HG03108 (cell line): ENCODE results near the gene TMEM14C.

ENCODE experiments used
- ATAC-seq: cut with Tn5 transposase; IDR thresholded peaks from one replicate; pipeline ENCODE4 v1.9.1; 2021; ENCODE audit warnings: moderate library complexity; ENCODE audit not compliant: unreplicated experiment

TMEM14C gene

DNA sequence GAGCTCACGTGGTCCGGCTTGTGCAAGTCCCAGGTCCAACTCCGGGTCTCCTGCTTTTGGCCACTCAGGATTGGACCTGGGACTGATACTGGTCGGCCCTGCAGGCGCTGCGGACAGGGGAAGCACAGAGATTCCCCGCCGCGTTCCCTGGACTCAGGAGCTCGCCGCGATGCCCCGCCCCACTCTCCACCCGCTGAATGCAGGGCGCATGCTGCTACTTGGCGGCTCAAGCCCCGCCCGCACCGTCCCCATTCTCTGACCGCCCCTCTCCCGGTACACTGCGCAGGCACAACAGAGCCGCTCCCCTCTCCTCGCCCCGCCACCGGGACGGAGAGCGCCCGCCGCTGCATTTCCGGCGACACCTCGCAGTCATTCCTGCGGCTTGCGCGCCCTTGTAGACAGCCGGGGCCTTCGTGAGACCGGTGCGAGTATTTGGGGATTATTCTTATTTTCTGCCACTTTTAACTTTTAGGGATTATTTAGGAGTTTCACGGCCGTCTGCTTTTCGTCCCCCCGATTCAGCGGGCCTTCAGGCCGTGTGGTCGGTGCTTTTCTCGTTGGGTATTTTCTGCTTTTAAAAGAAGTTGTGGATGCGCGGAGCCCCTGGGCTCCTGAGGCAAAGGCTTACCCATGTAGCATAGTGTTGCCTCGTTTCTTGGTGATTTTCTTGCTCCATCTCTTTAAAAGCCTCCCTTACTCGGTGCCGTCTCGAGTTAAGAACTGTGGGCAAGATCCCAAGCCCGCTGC, at the start of gene TMEM14C:
Gene TMEM14C, plus strand, starts transcription at position 251 of the 747 bp plus-strand sequence. CDS start 1,544 bp downstream, outside the sequence.
- ATAC-seq, result peak; percentile 95

DNA sequence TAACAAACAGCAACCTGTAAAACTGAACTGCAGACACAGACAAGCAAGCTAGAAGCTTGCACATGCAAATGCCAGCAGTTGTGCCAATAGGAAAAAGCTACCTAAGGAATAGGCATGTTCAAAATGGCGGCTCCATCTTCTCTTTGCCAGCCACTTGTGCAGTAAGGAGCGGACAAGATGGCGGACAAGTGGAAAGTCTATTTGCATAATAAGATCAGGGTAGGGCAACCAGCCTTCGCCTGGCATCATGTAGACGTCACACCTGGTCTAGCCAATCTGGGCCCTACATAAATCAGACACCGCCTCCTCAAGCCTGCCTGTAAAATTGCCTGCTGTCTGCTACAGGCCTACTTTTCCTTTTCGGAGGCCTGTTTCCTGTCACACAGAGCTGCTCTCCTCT, 46.5 kb upstream of the TMEM14C start:
- ATAC-seq, result no peak

DNA sequence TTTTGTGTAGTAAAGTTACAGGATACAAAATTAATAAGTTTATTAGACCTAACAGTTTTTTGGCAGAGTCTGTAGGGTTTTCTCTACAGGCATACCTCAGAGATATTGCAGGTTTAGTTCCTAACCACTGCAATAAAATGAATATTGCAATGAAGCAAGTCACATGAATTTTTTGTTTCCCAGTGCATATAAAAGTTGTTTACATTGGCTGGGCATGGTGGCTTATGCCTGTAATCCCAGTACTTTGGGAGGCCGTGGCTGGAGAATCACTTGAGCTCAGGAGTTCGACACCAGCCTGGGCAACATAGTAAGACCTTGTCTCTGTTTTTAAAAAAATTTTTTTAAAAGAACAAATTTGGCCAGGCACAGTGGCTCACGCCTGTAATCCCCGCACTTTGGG, 44.4 kb upstream of the TMEM14C start:
- ATAC-seq, result no peak

DNA sequence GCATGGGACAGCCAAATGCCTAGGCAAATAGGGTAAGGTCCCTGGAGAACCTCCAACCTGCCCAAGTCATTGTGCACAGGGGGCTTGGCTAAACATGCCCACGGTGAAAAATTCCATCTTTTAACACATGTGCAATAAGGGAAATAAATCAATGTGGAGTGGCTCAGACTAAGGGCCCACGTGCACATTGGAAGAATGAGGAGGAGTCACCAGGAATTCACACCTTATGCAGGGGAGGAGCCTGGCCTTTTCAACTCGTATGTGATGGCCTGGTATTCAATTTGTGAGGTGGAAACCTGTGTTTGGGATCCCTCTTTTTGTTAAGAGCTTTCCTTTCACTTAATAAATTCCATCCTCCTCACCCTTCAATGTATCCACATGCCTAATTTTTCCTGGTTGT, 41.1 kb upstream of the TMEM14C start:
- no peak for ATAC-seq

DNA sequence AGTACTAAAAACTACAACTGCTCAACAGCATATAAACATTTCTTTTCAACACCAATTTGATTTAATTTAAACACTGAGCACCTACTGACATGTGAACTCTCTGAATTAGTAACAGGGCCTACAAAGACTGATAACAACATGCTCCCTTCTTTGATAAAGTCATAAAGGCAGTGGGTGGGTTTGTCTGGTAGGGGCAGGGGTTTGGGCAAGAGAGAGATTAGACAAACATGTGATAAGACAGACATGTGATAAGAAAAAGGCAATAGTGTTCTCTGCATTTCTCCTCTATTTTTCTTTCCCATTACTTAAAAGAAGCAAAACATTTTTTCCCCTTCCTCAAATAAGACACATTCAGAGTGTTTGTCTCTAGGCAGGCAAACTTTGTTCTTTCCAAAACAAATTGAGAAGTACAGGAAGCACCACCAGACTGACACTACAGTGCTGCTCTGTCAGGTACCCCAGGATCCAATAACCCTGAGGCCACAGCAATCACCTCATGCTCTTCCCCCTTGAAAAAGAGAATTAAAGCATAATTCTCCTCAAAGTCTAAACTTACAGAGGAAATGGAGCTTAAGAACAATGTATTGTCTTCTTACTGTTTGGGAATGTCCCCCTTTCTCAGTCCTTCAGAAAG, 40.4 kb upstream of the TMEM14C start:
- ATAC-seq, result no peak

DNA sequence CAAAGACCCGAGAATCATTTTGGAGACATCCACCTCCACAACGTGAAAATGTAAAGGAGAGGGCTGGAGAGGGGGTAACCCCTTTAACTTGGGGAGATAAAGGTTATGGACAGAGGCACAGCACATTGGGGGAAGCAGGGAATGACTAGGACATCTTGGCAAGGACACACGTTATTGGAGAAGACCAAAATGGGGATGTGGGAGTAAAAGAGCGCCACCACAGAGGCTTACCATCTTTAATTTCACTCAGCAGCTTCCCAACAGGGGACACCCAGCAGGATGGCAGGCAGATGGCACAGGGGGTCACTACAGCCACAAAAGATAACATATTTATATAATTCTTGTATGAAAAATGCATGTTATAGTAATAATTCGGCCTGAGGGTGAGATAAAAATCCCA, 38.3 kb upstream of the TMEM14C start:
- ATAC-seq, result no peak

DNA sequence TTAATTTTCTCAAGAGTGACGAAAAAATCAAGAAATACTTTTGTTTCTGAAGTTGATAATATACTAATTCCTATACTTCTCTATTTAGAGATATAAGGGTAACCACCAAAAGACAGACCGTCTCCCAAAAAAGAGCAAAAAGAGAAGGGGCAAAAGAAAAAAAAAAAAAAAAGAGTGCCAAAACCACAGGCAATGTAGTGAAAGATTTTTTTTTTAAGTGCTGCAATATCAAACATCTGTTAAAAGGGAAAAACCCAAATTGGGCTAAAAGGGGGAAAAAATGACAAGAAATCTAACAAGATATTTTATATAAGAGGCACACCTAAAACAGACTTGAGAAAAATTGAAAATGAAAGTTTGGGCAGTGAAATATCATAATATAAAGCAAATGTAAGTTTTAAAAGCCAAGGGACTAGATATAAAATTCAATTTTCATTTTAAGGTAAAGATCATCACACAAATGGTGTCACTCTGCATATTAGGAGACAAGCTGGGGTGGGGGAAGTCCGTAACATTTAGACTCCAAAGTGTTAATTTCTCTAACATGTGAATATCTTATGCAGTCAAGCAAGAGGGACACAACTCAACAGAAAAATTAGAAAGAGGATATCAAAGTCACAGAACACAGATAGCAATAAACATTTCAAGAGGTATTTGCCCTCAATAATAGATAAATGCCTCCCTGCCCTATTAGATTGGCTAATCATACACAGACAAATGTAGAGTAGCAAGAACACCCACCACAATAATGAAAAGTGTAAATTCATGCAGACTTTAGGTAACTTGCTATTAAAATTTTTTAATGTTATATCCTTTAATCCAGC, 37.6 kb upstream of the TMEM14C start:
- no peak for ATAC-seq

DNA sequence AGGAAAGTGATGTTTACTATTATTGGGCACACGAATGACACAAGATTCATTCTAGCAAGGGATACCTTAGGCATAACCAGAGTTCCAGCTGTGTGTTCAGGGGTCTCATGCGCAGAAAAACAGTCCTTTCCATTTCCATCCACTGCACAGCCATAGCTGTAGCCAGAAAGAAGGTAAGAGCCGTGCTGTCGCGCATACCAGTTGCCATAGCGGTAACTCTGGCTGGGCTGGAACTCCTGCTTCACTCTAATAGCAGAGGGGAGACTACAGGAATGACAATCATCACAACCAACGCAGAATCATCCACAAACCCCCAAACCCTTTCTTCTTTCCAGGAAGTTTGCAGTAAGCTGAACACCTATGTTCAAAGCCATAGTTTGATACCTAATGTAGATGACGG, 36.0 kb upstream of the TMEM14C start:
- no peak for ATAC-seq

DNA sequence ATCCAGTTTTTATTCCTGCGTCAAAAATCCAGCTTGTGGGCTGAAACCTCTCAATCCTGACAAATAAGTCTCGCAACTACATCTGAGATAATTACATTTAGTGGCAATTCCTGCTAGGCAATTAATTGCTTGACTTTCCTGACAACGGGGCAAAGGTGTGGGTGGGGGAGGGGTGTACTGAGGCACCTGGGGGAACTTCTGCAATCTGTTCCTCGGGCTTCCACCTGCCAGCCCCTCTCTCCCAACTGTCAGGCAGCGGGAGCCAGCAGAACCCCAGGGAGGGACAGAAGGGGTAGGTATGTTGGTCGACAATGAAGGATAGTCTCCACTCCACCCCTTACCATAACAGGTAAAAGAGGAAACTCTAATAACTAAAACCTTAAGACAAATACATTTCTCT, 35.3 kb upstream of the TMEM14C start:
- ATAC-seq, result no peak

DNA sequence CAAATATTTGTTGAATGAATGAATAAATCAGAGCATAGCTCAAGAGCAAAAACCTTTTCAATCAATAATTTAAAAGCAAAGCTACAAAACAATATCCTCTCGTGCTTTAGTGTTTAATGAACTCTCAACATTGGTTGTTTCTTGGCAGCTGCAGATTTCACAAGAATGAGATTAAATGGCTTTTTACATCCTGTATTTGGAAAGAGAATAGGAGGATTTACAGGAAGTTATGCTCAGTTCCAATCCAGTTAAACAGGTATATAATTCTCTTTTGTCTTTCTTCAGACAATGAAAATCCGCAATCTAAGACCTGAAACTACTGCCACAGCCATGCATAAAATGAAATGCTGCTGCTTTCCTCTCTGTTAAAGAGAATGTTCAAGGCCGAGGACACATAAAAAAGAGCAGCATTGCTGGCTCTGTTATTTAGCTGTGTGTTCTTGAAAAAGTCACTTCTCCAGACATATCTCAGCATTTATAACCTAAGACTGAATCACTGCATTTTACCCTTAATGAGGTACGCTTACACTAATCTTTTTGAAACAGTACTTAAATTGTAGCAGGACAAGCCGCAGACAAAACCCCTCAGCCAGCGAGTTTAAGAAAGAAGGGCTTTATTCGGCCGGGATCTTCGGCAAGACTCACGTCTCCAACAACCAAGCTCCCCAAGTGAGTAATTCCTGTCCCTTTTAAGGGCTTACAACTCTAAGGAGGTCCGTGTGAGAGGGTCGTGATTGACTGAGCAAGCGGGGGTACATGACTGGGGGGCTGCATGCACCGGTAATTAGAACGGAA, 32.0 kb upstream of the TMEM14C start:
- ATAC-seq, result no peak

DNA sequence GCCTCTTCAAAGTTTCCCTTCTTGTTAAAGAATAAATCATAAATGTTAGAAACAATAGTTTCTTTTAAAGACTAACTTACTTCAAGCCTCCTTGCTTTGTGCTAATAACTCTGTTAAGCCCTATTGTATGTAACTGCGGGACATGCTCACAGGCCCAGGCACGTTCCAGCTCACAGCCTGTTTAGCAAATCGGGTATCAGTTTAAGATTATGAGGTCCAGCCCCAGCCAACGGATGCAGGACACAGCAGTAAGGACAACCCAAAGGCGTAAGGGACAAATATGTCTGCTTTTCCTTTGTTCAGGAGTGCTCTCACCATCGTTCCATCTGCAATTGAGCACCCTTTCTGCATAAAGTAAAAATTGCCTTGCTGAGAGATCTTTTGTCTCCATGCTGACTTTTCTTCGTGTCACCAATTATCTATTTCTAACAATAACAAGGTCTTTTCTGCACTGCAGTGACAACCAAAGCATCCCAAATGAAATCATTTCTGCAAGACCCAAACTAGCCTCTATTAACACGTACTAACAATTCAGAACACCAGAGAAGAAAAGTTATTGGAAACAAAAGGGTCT, 29.8 kb upstream of the TMEM14C start:
- ATAC-seq, result no peak

DNA sequence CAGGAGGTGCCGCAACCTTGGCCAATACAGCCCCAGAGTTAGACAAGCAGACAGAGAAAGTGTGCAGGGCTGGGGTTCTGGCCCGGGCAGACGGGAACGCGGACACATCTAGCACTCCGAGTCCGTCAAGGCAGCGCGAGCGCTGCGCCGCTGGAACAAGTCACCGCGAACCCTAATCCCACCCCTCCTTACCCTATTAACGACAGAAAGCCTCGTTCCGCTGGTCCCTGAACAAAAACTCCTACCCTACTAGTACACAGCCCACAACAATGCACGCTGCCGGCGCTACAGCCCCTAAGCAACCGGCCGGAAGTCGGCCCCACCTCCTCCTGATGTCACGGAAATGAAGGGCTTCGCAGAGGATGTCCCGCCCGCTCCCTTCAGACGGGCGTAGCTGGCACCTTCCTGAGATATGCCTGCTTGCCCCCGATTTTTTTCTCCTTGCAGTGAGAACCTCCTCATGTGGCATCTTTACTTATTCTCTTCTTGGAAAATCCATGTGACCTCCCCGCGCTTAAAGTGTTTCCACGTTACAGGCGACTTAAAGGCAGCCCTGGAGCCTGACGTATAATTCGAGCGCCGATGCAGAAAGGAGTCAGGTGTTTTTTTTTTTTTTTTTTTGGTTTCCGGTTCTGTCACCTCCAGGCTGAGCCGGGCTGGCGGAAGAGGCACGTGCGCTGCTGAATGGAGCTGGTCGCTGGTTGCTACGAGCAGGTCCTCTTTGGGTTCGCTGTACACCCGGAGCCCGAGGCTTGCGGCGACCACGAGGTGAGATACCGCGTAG, 28.4 kb upstream of the TMEM14C start, which contains the start of the genes C6orf52 and PAK1IP1:
Gene C6orf52, minus strand, starts transcription at position 315 of the 784 bp plus-strand sequence. CDS start 7,066 bp downstream, outside the sequence.
Gene PAK1IP1, plus strand, starts transcription at position 671 of the 784 bp plus-strand sequence. Its CDS starts 14 bp downstream, at position 685.
- peak; percentile 98 for ATAC-seq

DNA sequence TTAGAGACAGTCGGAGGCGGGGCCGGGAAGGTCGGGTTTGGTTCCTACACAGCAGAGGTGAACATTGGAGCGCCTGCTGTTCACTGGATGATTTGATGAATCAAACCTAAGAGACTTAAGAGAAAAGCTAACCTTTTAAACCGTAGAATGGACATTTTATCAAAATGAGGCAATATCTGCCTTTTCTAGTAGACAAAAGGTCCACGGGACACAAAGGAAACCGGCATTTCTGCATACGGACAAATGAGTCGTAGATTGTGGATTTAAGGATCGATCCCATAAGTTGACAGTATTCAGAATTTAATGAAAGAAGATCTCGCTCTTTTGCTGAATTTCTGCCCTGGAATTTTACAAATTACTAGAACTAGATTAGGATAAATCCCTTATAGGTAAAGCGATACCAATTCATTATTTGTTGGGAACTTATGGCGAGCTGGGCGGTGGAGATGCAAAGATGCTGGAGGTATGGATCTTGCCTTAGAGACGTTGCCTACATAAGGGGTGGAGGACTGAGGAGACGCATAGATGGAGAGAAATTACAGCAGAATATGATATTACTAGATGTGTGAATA, 27.7 kb upstream of the TMEM14C start:
- ATAC-seq, result no peak

DNA sequence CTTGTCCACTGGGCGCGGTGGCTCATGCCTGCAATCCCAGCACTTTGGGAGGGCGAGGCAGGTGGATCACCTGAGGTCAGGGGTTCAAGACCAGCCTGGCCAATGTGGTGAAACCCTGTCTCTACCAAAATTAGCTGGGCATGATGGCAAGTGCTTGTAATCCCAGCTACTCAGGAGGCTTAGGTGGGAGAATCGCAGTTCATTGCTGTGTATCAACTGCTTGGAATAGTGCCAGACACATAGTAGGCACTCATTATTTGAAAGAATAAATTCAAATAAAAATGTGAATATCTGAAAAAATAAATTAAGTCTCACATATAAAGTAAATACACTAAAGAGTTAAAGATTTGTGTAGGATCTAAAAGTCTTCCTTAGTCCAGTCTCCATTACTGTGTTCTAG, 26.2 kb upstream of the TMEM14C start:
- no peak for ATAC-seq

DNA sequence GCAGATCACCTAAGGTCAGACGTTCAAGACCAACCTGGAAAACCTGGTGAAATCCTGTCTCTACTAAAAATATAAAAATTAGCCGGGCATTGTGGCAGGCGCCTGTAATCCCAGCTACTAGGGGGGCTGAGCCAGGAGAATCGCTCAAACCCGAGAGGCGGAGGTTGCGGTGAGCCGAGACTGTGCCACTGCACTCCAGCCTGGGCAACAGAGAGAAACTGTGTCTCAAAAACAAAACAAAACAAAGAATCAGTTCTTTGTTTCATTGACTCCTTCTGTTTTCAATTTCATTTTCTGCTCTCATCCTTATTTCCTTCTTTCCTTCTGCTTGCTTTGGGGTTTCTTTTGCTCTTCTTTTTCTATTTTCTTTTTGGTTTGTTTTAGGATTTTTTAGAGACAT, 8.9 kb upstream of the TMEM14C start:
- ATAC-seq, result no peak

DNA sequence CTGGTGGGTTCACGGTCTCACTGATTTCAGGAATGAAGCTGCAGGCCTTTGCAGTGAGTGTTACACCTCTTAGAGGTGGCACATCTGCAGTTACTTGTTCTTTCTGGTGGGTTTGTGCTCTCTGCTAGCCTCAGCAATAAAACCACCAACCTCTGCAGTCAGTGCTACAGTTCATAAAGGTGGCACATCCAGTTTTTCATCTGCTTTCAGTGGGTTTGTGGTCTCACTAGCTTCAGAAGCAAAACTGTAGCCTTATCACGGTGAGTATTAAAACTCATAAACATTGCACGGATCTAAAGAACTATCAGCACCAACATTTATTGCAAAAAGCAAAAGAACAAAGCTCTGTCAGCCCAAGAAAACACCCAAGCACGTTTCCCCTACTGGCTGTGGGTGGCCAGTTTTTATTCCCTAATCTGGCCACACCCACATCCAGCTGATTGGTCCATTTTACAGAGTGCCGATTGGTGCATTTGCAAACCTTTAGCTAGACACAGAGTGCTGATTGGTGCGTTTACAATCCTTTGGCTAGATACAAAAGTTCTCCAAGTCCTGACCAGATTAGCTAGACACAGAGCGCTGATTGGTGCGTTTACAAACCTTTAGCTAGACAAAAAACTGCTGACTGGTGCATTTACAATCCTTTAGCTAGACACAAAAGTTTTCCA, 3.4 kb upstream of the TMEM14C start:
- no peak for ATAC-seq

DNA sequence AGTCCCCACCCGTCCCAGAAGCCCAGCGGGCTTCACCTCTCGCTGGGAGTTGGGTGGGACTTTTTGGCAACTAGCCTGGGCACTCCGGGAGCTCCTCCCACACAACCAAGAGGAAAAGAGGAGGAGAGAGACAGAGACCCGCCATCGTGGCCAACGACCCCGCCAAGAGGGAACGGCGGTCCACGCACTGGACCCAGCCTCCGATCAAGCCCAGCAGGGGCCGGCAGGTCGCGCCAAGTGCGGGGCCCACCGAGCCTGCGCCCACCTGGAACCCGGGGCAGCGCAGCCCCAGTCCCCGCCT, 3.0 kb upstream of the TMEM14C start:
- no peak for ATAC-seq

DNA sequence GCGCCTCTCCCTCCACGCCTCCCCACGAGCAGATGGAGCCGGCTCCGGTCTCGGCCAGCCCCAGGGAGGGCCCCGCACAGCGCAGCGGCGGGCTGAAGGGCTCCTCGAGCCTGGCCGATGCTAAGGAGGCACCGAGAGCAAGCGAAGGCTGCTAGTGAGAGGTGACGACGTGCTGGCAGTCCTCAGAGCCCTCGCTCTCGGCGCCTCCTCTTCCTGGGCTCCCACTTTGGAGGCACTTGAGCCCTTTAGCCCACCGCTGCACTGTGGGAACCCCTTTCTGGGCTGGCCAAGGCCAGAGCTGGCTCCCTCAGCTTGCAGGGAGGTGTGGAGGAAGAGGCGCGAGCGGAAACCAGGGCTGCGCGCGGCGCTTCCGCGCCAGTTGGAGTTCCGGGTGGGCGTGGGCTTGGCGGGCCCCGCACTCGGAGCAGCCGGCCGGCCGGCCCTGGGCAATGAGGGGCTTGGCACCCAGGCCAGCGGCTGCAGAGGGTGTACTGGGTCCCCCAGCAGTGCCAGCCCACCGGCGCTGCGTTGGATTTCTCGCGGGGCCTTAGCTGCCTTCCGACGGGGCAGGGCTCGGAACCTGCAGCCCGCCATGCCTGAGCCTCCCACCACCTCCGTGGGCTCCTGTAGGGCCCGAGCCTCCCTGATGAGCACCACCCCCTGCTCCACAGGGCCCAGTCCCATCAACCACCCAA, 2.5 kb upstream of the TMEM14C start:
- no peak for ATAC-seq
